ENCODE measurements around the gene PLET1.

PLET1 gene

DNA sequence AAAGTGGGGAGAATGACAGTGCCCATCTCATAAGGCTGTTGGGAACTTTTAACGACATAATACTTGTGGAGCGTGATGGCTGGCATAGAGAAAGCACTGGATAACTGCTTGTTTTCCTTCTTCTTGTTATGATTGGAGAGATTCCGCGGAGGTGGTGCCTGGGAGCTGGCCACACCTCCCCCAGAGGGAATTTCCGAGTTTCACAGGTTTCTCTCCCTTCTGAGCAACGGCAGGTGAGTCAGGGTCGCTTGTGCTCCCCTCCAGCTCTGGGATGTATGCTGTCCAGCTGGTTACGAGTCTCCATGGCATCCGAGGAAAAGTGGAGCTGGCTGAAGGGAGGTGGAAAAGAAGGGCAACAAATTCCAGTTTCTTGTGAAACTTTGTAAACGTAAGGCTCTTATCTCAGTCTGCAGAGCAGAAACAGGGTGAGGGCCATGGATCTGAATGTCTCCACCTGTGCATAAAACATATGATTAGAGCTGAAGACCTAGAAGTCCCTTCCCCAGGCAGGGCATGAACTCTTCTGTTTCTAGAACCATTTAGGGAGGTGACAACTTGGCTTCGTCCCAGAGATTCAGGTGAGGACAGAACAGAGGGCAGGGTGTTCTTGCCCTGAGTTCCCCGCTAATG, 10.0 kb upstream of the PLET1 start:
- H2AFZ ChIP-seq (ENCODE audit: low read length) = peak overlapping the region; percentile 18; the same call in 1 of the 2 replicates
- no peak overlapping the region for H3K27ac ChIP-seq (ENCODE audit: low read depth, low read length, poor library complexity, severe bottlenecking)
- H3K4me2 ChIP-seq (ENCODE audit: low read length) = no peak overlapping the region; the same call in 1 of the 2 replicates
- no peaks in the 10 kb centered on the region for H3K36me3 ChIP-seq (ENCODE audit: insufficient read depth, low read length)
- TF ChIP-seq, protein P1, sequence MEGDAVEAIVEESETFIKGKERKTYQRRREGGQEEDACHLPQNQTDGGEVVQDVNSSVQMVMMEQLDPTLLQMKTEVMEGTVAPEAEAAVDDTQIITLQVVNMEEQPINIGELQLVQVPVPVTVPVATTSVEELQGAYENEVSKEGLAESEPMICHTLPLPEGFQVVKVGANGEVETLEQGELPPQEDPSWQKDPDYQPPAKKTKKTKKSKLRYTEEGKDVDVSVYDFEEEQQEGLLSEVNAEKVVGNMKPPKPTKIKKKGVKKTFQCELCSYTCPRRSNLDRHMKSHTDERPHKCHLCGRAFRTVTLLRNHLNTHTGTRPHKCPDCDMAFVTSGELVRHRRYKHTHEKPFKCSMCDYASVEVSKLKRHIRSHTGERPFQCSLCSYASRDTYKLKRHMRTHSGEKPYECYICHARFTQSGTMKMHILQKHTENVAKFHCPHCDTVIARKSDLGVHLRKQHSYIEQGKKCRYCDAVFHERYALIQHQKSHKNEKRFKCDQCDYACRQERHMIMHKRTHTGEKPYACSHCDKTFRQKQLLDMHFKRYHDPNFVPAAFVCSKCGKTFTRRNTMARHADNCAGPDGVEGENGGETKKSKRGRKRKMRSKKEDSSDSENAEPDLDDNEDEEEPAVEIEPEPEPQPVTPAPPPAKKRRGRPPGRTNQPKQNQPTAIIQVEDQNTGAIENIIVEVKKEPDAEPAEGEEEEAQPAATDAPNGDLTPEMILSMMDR (IDR thresholded peaks at IDR 0.05; ENCODE audit: low read length) = no peak
- no peak for TF ChIP-seq EZH2 (IDR thresholded peaks at IDR 0.05; ENCODE audit: borderline replicate concordance, low read length)
- H3K9ac ChIP-seq (ENCODE audit: low read length) = no peak overlapping the region
- H3K4me1 ChIP-seq (ENCODE audit: insufficient read depth, low read length, severe bottlenecking) = peaks cover 7% of the 10 kb centered on the region
- H4K20me1 ChIP-seq (ENCODE audit: insufficient read depth, low read length) = no peaks in the 10 kb centered on the region
- no peaks in the 10 kb centered on the region for H3K79me2 ChIP-seq (ENCODE audit: insufficient read depth, low read length)
- H3F3A ChIP-seq (ENCODE audit: insufficient read depth, low read length) = no peaks in the 10 kb centered on the region
- H3K27me3 ChIP-seq (ENCODE audit: insufficient read depth, low read length) = no peaks in the 10 kb centered on the region
- no peak overlapping the region for H3K4me3 ChIP-seq (ENCODE audit: low read depth, low read length, poor library complexity, severe bottlenecking)
- H3K9me3 ChIP-seq (ENCODE audit: low read length) = no peaks in the 10 kb centered on the region
- no peaks in the 10 kb centered on the region for H3K9me2 ChIP-seq (ENCODE audit: low read depth, low read length)

DNA sequence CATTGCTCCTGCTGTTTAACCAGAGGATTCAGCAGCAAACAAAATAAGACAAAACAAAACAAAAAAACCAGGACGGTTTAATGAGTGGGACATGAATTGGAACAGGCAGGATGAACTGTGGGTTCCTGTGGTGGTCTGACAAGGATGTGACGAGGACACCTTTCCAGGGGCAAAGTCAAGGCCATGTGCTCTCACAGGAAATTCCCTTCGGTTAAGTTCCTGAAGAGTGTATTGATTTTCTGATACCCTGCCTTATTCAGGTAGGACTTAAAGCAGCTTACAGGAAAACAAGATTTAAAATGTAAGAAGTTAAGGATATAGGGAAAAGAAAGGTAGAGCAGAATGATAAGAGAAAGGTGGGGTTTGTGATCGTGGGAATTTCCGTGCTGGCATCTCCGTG, 8.5 kb upstream of the PLET1 start:
- Histone ChIP-seq H2AFZ (ENCODE audit: low read length) (no peak overlapping the region), H3K4me3 (ENCODE audit: low read depth, low read length, poor library complexity, severe bottlenecking) (no peak overlapping the region), H3K9ac (ENCODE audit: low read length) (no peak overlapping the region), H3K27me3 (ENCODE audit: insufficient read depth, low read length) (no peaks in the 10 kb centered on the region), H3K4me1 (ENCODE audit: insufficient read depth, low read length, severe bottlenecking) (peaks cover 7% of the 10 kb centered on the region), H3K4me2 (ENCODE audit: low read length) (no peak overlapping the region), H3K27ac (ENCODE audit: low read depth, low read length, poor library complexity, severe bottlenecking) (no peak overlapping the region), H3K36me3 (ENCODE audit: insufficient read depth, low read length) (no peaks in the 10 kb centered on the region), H4K20me1 (ENCODE audit: insufficient read depth, low read length) (no peaks in the 10 kb centered on the region), H3K79me2 (ENCODE audit: insufficient read depth, low read length) (no peaks in the 10 kb centered on the region), H3F3A (ENCODE audit: insufficient read depth, low read length) (no peaks in the 10 kb centered on the region), H3K9me2 (ENCODE audit: low read depth, low read length) (no peaks in the 10 kb centered on the region), H3K9me3 (ENCODE audit: low read length) (no peaks in the 10 kb centered on the region)
- TF ChIP-seq, protein P1 (IDR thresholded peaks at IDR 0.05; ENCODE audit: low read length) = no peak
- no peak for TF ChIP-seq EZH2 (IDR thresholded peaks at IDR 0.05; ENCODE audit: borderline replicate concordance, low read length)

DNA sequence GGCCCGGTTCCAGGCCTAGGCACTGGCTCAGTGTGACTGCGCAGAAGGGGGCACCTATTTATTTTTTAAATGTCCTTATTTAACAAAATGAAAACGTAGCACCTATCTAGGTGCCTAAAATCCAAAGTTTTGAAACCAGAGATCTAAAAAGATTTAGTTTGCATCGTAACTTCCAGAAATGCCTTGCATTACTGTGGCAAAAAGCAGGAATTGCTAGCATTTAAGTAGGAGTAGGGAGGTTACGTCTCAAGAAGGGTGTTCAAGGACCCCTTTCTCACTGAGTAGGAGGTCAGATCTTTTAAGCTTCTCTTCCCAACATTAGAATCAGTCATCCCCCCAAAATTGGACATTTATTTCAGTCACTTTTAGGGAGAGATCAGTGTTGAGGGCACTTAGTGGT, 7.7 kb upstream of the PLET1 start:
- Histone ChIP-seq H3K4me2 (ENCODE audit: low read length) (no peak overlapping the region), H4K20me1 (ENCODE audit: insufficient read depth, low read length) (no peaks in the 10 kb centered on the region)

More for the DNA sequence above, 7.7 kb upstream of the PLET1 start:
- Histone ChIP-seq H3K79me2 (ENCODE audit: insufficient read depth, low read length) (no peaks in the 10 kb centered on the region), H3K27ac (ENCODE audit: low read depth, low read length, poor library complexity, severe bottlenecking) (no peak overlapping the region), H3K9me2 (ENCODE audit: low read depth, low read length) (no peaks in the 10 kb centered on the region), H3K4me1 (ENCODE audit: insufficient read depth, low read length, severe bottlenecking) (peaks cover 7% of the 10 kb centered on the region), H3K27me3 (ENCODE audit: insufficient read depth, low read length) (no peaks in the 10 kb centered on the region), H3F3A (ENCODE audit: insufficient read depth, low read length) (no peaks in the 10 kb centered on the region), H3K9ac (ENCODE audit: low read length) (no peak overlapping the region), H2AFZ (ENCODE audit: low read length) (no peak overlapping the region), H3K4me3 (ENCODE audit: low read depth, low read length, poor library complexity, severe bottlenecking) (no peak overlapping the region), H3K36me3 (ENCODE audit: insufficient read depth, low read length) (no peaks in the 10 kb centered on the region), H3K9me3 (ENCODE audit: low read length) (no peaks in the 10 kb centered on the region)
- TF ChIP-seq, protein P1 (IDR thresholded peaks at IDR 0.05; ENCODE audit: low read length) = no peak
- TF ChIP-seq EZH2 (IDR thresholded peaks at IDR 0.05; ENCODE audit: borderline replicate concordance, low read length) = no peak
